Fibroblast of skin of right biceps (primary cell): Measurements from ENCODE around the gene NME4.
"Not testable (repeated sequence)": the region's sequence is repeated elsewhere in the genome, so short reads cannot be mapped to it uniquely, and the experiment has no call there.

Source experiments
- DNase-seq: peaks from one replicate; pipeline ENCODE4 v3.0.0-alpha.2; 2013

The NME4 gene

GRCh38 chr16:378113-378820, 18.7 kb upstream of the NME4 start:
- DNase-seq: not testable (repeated sequence)

GRCh38 chr16:378821-379182, 18.2 kb upstream of the NME4 start:
- DNase-seq: no peak

GRCh38 chr16:379183-379960, 17.6 kb upstream of the NME4 start:
- DNase-seq: no peak

- DNase-seq: no peak
Observed at GRCh38 chr16:379961-380761, 16.8 kb upstream of the NME4 start.

- no peak for DNase-seq
Observed at GRCh38 chr16:380762-381011, 16.3 kb upstream of the NME4 start.

- DNase-seq: no peak
Observed at GRCh38 chr16:381012-381788, 15.8 kb upstream of the NME4 start.

- DNase-seq: peak; percentile 68
Observed at GRCh38 chr16:381789-382717, 14.9 kb upstream of the NME4 start, which contains the start of gene PGAP6. Gene PGAP6, minus strand, starts transcription at chr16:381978. Its CDS starts 157 bp downstream, at chr16:381821.

GRCh38 chr16:383326-384051, 13.5 kb upstream of the NME4 start:
- DNase-seq: no peak

- DNase-seq: no peak
Observed at GRCh38 chr16:386641-387156, 10.3 kb upstream of the NME4 start.

- not testable (repeated sequence) for DNase-seq
Observed at GRCh38 chr16:387761-388666, 9.0 kb upstream of the NME4 start.

GRCh38 chr16:389352-389751, 7.6 kb upstream of the NME4 start:
- DNase-seq: no peak

- peak; percentile 84 for DNase-seq
Observed at GRCh38 chr16:391885-392335, 5.1 kb upstream of the NME4 start.

- DNase-seq: no peak
Observed at GRCh38 chr16:392450-393030, 4.5 kb upstream of the NME4 start.

- no peak for DNase-seq
Observed at GRCh38 chr16:396199-396598, 800 bp upstream of the NME4 start.

- peak; percentile 66 for DNase-seq
Observed at GRCh38 chr16:396605-397004, 394 bp upstream of the NME4 start.

- DNase-seq: peak; percentile 82
Observed at GRCh38 chr16:397736-398332, 835 bp downstream of the NME4 start.

- DNase-seq: no peak
Observed at GRCh38 chr16:398561-399339, 1.8 kb downstream of the NME4 start.
